H1 (cell line): Measurements from ENCODE around the gene SYT14. TPM values are rescaled to one million over a fixed set of nuclear protein-coding genes. Genes with fewer than 3 reads are reported as not detected.

ENCODE experiments used
- CTCF ChIA-PET: fragments of 300-600 bp; sonication (Branson Sonifier 250); formaldehyde crosslinking; loops from one replicate; lab custom pipeline; 2021; ENCODE audit not compliant: partially characterized antibody; lab: Charles Lee
- POLR2A ChIA-PET: fragments of 300-600 bp; sonication (Branson Sonifier 250); formaldehyde crosslinking; loops from one replicate; lab custom pipeline; 2021; ENCODE audit warnings: inconsistent platforms; ENCODE audit not compliant: partially characterized antibody; lab: Charles Lee
- DNase-seq, 2 experiments: peaks; one replicate each; pipeline versions ENCODE4 v3.0.0 to v3.0.0-alpha.2; 2010 to 2022; ENCODE audit warnings: low spot score in 2 of 2, low read depth in 1 of 2, mixed read lengths in 1 of 2
- FAIRE-seq: peaks from 2 replicates; lab custom pipeline; 2011; peaks lifted over from hg19 to GRCh38; lab: Jason Lieb, UNC
- H2AFZ ChIP-seq: 2 replicates; pipeline ENCODE4 v1.8.1; 2012; ENCODE audit warnings: low read length, inconsistent platforms
- H2AK5ac ChIP-seq: 2 replicates; pipeline ENCODE4 v1.6.1; 2013; ENCODE audit warnings: low read depth, low read length
- H2BK120ac ChIP-seq: replicated peaks from 2 replicates; pipeline ENCODE3; 2013; ENCODE audit warnings: low read depth, low read length, inconsistent platforms
- H2BK12ac ChIP-seq: 2 replicates; pipeline ENCODE4 v1.6.1; 2013; ENCODE audit warnings: low read depth, low read length
- H2BK15ac ChIP-seq: 2 replicates; pipeline ENCODE4 v1.6.1; 2013; ENCODE audit warnings: low read length
- H2BK20ac ChIP-seq: 2 replicates; pipeline ENCODE4 v1.6.1; 2013; ENCODE audit warnings: low read length
- H2BK5ac ChIP-seq: 2 replicates; pipeline ENCODE4 v1.6.1; 2013; ENCODE audit warnings: low read depth, low read length
- H3K14ac ChIP-seq: 2 replicates; pipeline ENCODE4 v1.6.1; 2013; ENCODE audit warnings: inconsistent platforms; ENCODE audit not compliant: insufficient read length
- H3K18ac ChIP-seq: 2 replicates; pipeline ENCODE4 v1.6.1; 2013; ENCODE audit warnings: low read length; ENCODE audit errors: extremely low read depth
- H3K23ac ChIP-seq: 2 replicates; pipeline ENCODE4 v1.6.1; 2013; ENCODE audit warnings: inconsistent platforms; ENCODE audit not compliant: insufficient read length
- H3K23me2 ChIP-seq: 2 replicates; pipeline ENCODE4 v1.6.1; 2013; ENCODE audit warnings: low read depth, low read length
- H3K27ac ChIP-seq: 2 replicates; pipeline ENCODE4 v1.6.1; 2011; ENCODE audit warnings: low read depth, low read length, inconsistent platforms
- H3K27me3 ChIP-seq, 4 experiments: replicated peaks in 1 of 4; 1 replicate in 1 of 4; 2 replicates in 3 of 4; pipeline versions ENCODE4 v1.6.1 to v1.8.1; 2011 to 2013; ENCODE audit warnings: low read length in 3 of 4, mild to moderate bottlenecking in 3 of 4, inconsistent platforms in 2 of 4, mixed read lengths in 2 of 4, moderate library complexity in 1 of 4; ENCODE audit not compliant: control insufficient read depth in 3 of 4, insufficient read depth in 3 of 4; ENCODE audit errors: extremely low read depth in 1 of 4
- H3K36me3 ChIP-seq, 4 experiments: 2 replicates each; pipeline versions ENCODE4 v1.6.1 to v1.8.1; 2011 to 2013; ENCODE audit warnings: mild to moderate bottlenecking in 4 of 4, low read length in 3 of 4, moderate library complexity in 2 of 4, control low read depth in 1 of 4, inconsistent platforms in 1 of 4; ENCODE audit not compliant: insufficient read depth in 4 of 4, control insufficient read depth in 2 of 4
- H3K4ac ChIP-seq: replicated peaks from 2 replicates; pipeline ENCODE3; 2013; ENCODE audit warnings: low read length, low read depth, mixed read lengths, inconsistent platforms; ENCODE audit not compliant: insufficient read length
- H3K4me1 ChIP-seq, 4 experiments: replicated peaks in 1 of 4; 1 replicate in 1 of 4; 2 replicates in 3 of 4; pipeline versions ENCODE4 v1.6.1 to v1.8.1; 2011 to 2013; ENCODE audit warnings: low read length in 3 of 4, inconsistent platforms in 2 of 4, mixed read lengths in 1 of 4; ENCODE audit not compliant: insufficient read depth in 4 of 4, control insufficient read depth in 3 of 4
- H3K4me2 ChIP-seq, 2 experiments: 2 replicates each; pipeline versions ENCODE4 v1.6.1 to v1.8.1; 2011 to 2013; ENCODE audit warnings: low read depth in 2 of 2, low read length in 2 of 2, control low read depth in 1 of 2, inconsistent platforms in 1 of 2, mild to moderate bottlenecking in 1 of 2; ENCODE audit not compliant: insufficient read depth in 1 of 2
- H3K4me3 ChIP-seq, 4 experiments: fragments of 200-600, 300-600 bp in 1 of 4; sonication (generic), shearing (Covaris generic), sonication (Bioruptor Twin) in 1 of 4; 2 replicates each; pipeline versions ENCODE4 v1.5.1 to v1.8.1; 2011 to 2016; ENCODE audit warnings: low read length in 4 of 4, low read depth in 3 of 4, control low read depth in 2 of 4, inconsistent platforms in 2 of 4, mild to moderate bottlenecking in 2 of 4, mixed read lengths in 1 of 4, moderate library complexity in 1 of 4; ENCODE audit not compliant: insufficient read depth in 2 of 4; ENCODE audit errors: extremely low read depth in 1 of 4
- H3K56ac ChIP-seq: replicated peaks from 2 replicates; pipeline ENCODE3; 2013; ENCODE audit warnings: low read depth, mild to moderate bottlenecking, mixed read lengths, low read length, inconsistent platforms; ENCODE audit not compliant: insufficient read length
- H3K79me1 ChIP-seq: 2 replicates; pipeline ENCODE4 v1.6.1; 2013; ENCODE audit warnings: low read depth, low read length, control low read depth
- H3K79me2 ChIP-seq, 2 experiments: 2 replicates each; pipeline versions ENCODE4 v1.6.1 to v1.8.1; 2012 to 2013; ENCODE audit warnings: low read length in 2 of 2, mild to moderate bottlenecking in 2 of 2, inconsistent platforms in 1 of 2; ENCODE audit not compliant: insufficient read depth in 2 of 2, control insufficient read depth in 1 of 2
- H3K9ac ChIP-seq, 4 experiments: replicated peaks in 1 of 4; 1 replicate in 1 of 4; 2 replicates in 3 of 4; pipeline versions ENCODE4 v1.6.1 to v1.8.1; 2011 to 2013; ENCODE audit warnings: low read depth in 3 of 4, low read length in 3 of 4, control low read depth in 2 of 4, mild to moderate bottlenecking in 2 of 4, moderate library complexity in 2 of 4, inconsistent platforms in 1 of 4; ENCODE audit errors: extremely low read depth in 1 of 4
- H3K9me3 ChIP-seq, 2 experiments: 2 replicates each; pipeline versions ENCODE4 v1.6.1 to v1.8.1; 2012 to 2013; ENCODE audit warnings: mild to moderate bottlenecking in 2 of 2, moderate library complexity in 2 of 2, control low read depth in 1 of 2, inconsistent platforms in 1 of 2, low read depth in 1 of 2, low read length in 1 of 2, mixed read lengths in 1 of 2; ENCODE audit not compliant: insufficient read depth in 2 of 2
- H4K20me1 ChIP-seq, 2 experiments: replicated peaks in 1 of 2; 2 replicates each; pipeline versions ENCODE3 to v1.8.1; 2011 to 2013; ENCODE audit warnings: inconsistent platforms in 2 of 2, low read length in 2 of 2, mild to moderate bottlenecking in 1 of 2; ENCODE audit not compliant: insufficient read depth in 2 of 2, control insufficient read depth in 1 of 2
- H4K5ac ChIP-seq: 2 replicates; pipeline ENCODE4 v1.6.1; 2013; ENCODE audit warnings: low read length, low read depth, mixed read lengths, inconsistent platforms; ENCODE audit not compliant: insufficient read length
- H4K8ac ChIP-seq: 2 replicates; pipeline ENCODE4 v1.8.0; 2013; ENCODE audit warnings: mild to moderate bottlenecking, moderate library complexity, low read length, inconsistent platforms; ENCODE audit not compliant: insufficient read depth; ENCODE audit errors: extremely low read depth
- H4K91ac ChIP-seq: replicated peaks from 2 replicates; pipeline ENCODE3; 2013; ENCODE audit warnings: low read length, mixed read lengths, inconsistent platforms; ENCODE audit not compliant: insufficient read length
- CHD2 ChIP-seq: IDR thresholded peaks from 2 replicates; pipeline ENCODE4 v1.6.1; 2012; ENCODE audit warnings: low read length, improper control_type of control experiment
- EZH2 ChIP-seq: fragments of 200-600 bp; sonication (generic); IDR thresholded peaks from 2 replicates; pipeline ENCODE4 v1.7.1; 2012; ENCODE audit warnings: low read depth, mild to moderate bottlenecking, moderate library complexity, low read length, inconsistent platforms; ENCODE audit not compliant: severe bottlenecking
- FOSL1 ChIP-seq: IDR thresholded peaks from 2 replicates; pipeline ENCODE4 v1.6.1; 2011; ENCODE audit warnings: mild to moderate bottlenecking, low read depth, low read length, moderate library complexity; ENCODE audit not compliant: insufficient read depth
- HDAC2 ChIP-seq, 2 experiments: fragments of 300-600 bp in 1 of 2; sonication (generic) in 1 of 2; IDR thresholded peaks; 2 replicates each; pipeline ENCODE4 v1.6.1; 2011 to 2012; ENCODE audit warnings: low read depth in 2 of 2, low read length in 2 of 2, mild to moderate bottlenecking in 2 of 2, moderate library complexity in 2 of 2, borderline replicate concordance in 1 of 2, inconsistent platforms in 1 of 2
- JUN ChIP-seq: IDR thresholded peaks from 2 replicates; pipeline ENCODE4 v1.6.1; 2011; ENCODE audit warnings: low read depth, mild to moderate bottlenecking, improper control_type of control experiment, low read length
- KDM1A ChIP-seq: fragments of 200-600, 300-600 bp; sonication (generic); IDR thresholded peaks from 2 replicates; pipeline ENCODE4 v1.7.1; 2016; ENCODE audit warnings: mild to moderate bottlenecking, low read length, borderline replicate concordance
- MAFK ChIP-seq: IDR thresholded peaks from 2 replicates; pipeline ENCODE4 v1.6.1; 2012; ENCODE audit warnings: low read depth, mild to moderate bottlenecking, improper control_type of control experiment, low read length
- MAX ChIP-seq: IDR thresholded peaks from 2 replicates; pipeline ENCODE4 v1.6.1; 2012; ENCODE audit warnings: inconsistent platforms
- POLR2A ChIP-seq, 2 experiments: IDR thresholded peaks; 1 replicate in 1 of 2; 2 replicates in 1 of 2; pipeline ENCODE4 v1.6.1; 2011; ENCODE audit warnings: low read depth in 2 of 2, low read length in 2 of 2, mild to moderate bottlenecking in 2 of 2; ENCODE audit errors: control extremely low read depth in 1 of 2
- POLR2AphosphoS5 ChIP-seq: IDR thresholded peaks from 2 replicates; pipeline ENCODE4 v1.6.1; 2011; ENCODE audit warnings: low read depth, low read length
- POU5F1 ChIP-seq: IDR thresholded peaks from 2 replicates; pipeline ENCODE4 v1.6.1; 2011; ENCODE audit warnings: low read depth, mild to moderate bottlenecking, low read length, moderate library complexity
- SIN3A ChIP-seq, 2 experiments: IDR thresholded peaks in 1 of 2; conservative IDR thresholded peaks in 1 of 2; 2 replicates each; pipeline ENCODE4 v1.6.1; 2011 to 2012; ENCODE audit warnings: low read length in 2 of 2, improper control_type of control experiment in 1 of 2, low read depth in 1 of 2, mild to moderate bottlenecking in 1 of 2
- SP1 ChIP-seq: IDR thresholded peaks from 2 replicates; pipeline ENCODE4 v1.6.1; 2011; ENCODE audit warnings: low read depth, low read length
- SRF ChIP-seq: IDR thresholded peaks from 2 replicates; pipeline ENCODE4 v1.6.1; 2011; ENCODE audit warnings: mild to moderate bottlenecking, low read depth, low read length, moderate library complexity
- SUZ12 ChIP-seq: fragments of 200-600 bp; sonication (generic); IDR thresholded peaks from 2 replicates; pipeline ENCODE4 v1.6.1; 2012; ENCODE audit warnings: mild to moderate bottlenecking, inconsistent platforms, low read length, moderate library complexity, mixed read lengths
- ZNF274 ChIP-seq: IDR thresholded peaks from 2 replicates; pipeline ENCODE4 v1.7.0; 2012; ENCODE audit warnings: low read length, borderline replicate concordance; ENCODE audit errors: extremely low read depth
- WGBS, 2 experiments: shearing (Covaris generic) in 1 of 2; methylation state at CpG; one replicate each; pipeline versions ENCODE4 v1.1.6 to v1.1.7; 2013 to 2015; ENCODE audit warnings: low lambda C conversion rate in 2 of 2, mixed read lengths in 2 of 2, inconsistent platforms in 1 of 2, low coverage in 1 of 2, missing lambda C conversion rate in 1 of 2; ENCODE audit not compliant: insufficient replicate concordance in 2 of 2, insufficient coverage in 1 of 2, insufficient read length in 1 of 2; ENCODE audit errors: extremely low coverage in 1 of 2, missing lambda C conversion rate in 1 of 2; 5-methylcytosine and 5-hydroxymethylcytosine counted together
- polyA plus RNA-seq, 7 experiments: library from polyadenylated mRNA; depleted of rRNA in 3 of 7; stranded (reverse) in 5 of 7; unstranded in 2 of 7; fragments of >200 nt in 5 of 7; fragments of 200-250 nt in 2 of 7; gene quantifications; 1 replicate in 5 of 7; 2 replicates in 1 of 7; 4 replicates in 1 of 7; pipeline versions ENCODE4 v1.2.1 to v1.2.3, GENCODE V29; 2011 to 2013; ENCODE audit warnings: missing spikeins in 2 of 7, mixed read lengths in 2 of 7
- total RNA-seq: library from RNA; stranded (reverse); fragmentation: NEBNext Ultra II Directional; extraction: Animal tissue kit (Norgen Biotek cat#: 25700); gene quantifications from 2 replicates; pipeline ENCODE4 v1.2.1, GENCODE V29; 2021

Gene SYT14
- total and polyA plus RNA-seq, 2 of the 8 experiments (the other 6 are each of a cell fraction or from before 2014, with no cell fraction given): 2.3 to 18.4 TPM

- CTCF ChIA-PET: no interaction called here
- Histone ChIP-seq H2BK5ac (no peak overlapping the region), H3K9ac (no peak overlapping the region), H3K18ac (no peak overlapping the region), H3K36me3 (no peaks in the 10 kb centered on the region), H2AFZ (no peak overlapping the region), H3K9me3 (no peaks in the 10 kb centered on the region), H3K4me1 (no peaks in the 10 kb centered on the region), H2BK20ac (no peak overlapping the region), H3K14ac (no peak overlapping the region), H2BK120ac (no peak overlapping the region), H3K79me1 (no peaks in the 10 kb centered on the region), H3K4me2 (no peak overlapping the region), H4K91ac (no peak overlapping the region), H3K56ac (no peak overlapping the region), H3K23ac (no peak overlapping the region), H3K79me2 (no peaks in the 10 kb centered on the region), H2BK12ac (no peak overlapping the region), H2AK5ac (no peak overlapping the region), H4K20me1 (no peaks in the 10 kb centered on the region), H3K27me3 (no peaks in the 10 kb centered on the region), H4K8ac (no peak overlapping the region), H3K4me3 (no peak overlapping the region), H3K4ac (no peak overlapping the region), H3K23me2 (no peaks in the 10 kb centered on the region), H4K5ac (no peak overlapping the region), H3K27ac (no peak overlapping the region), H2BK15ac (no peak overlapping the region)
- 88% methylated on average over 2 of the region's 2 CpGs; no CpG with 5 or more reads in 1 of the 2 experiments for WGBS, 2 experiments
- no peak for DNase-seq
- POLR2A ChIA-PET: no interaction called here
- FAIRE-seq: no peak
- no peak for TF ChIP-seq SP1
- TF ChIP-seq JUN: no peak
- no peak for TF ChIP-seq MAX
- no peak for TF ChIP-seq POLR2A (IDR thresholded peaks at IDR 0.05; ENCODE audit: control extremely low read depth in 1 of 2, low read depth in 2 of 2, low read length in 2 of 2)
- TF ChIP-seq MAFK: no peak
- no peak for TF ChIP-seq ZNF274
- no peak for TF ChIP-seq SUZ12
- TF ChIP-seq EZH2: no peak
- TF ChIP-seq SIN3A (conservative IDR thresholded peaks at IDR 0.05 in 1 of 2, IDR thresholded peaks at IDR 0.05 in 1 of 2; ENCODE audit: low read depth in 1 of 2, low read length in 2 of 2): no peak
- no peak for TF ChIP-seq POU5F1
- no peak for TF ChIP-seq KDM1A
- no peak for TF ChIP-seq CHD2
- TF ChIP-seq FOSL1: no peak
- no peak for TF ChIP-seq POLR2AphosphoS5
- TF ChIP-seq HDAC2 (IDR thresholded peaks at IDR 0.05; ENCODE audit: borderline replicate concordance in 1 of 2, low read depth in 2 of 2, low read length in 2 of 2): no peak
- TF ChIP-seq SRF: no peak
Measured at GRCh38 chr1:209931141-209931540, 6.9 kb upstream of the SYT14 start.
